CD4-positive, alpha-beta T cell treated with Interleukin-2 at 100 ng/mL for 4 hours (primary cell): ENCODE results near the gene RNF213.

Source experiments
- DNase-seq: peaks from one replicate; pipeline ENCODE4 v3.0.0-alpha.2; 2020; ENCODE audit warnings: low spot score

Gene RNF213

GRCh38 chr17:80433916-80434666 lies 173.4 kb downstream of the RNF213 start:
- DNase-seq, result no peak

- no peak for DNase-seq
Observed at GRCh38 chr17:80437532-80437931, 176.9 kb downstream of the RNF213 start.

GRCh38 chr17:80438806-80439205 lies 178.2 kb downstream of the RNF213 start:
- DNase-seq, result no peak

- DNase-seq, result no peak
Observed at GRCh38 chr17:80439499-80439898, 178.8 kb downstream of the RNF213 start.

- DNase-seq, result peak; percentile 41
Observed at GRCh38 chr17:80441133-80441578, 180.5 kb downstream of the RNF213 start.

- no peak for DNase-seq
Observed at GRCh38 chr17:80441598-80442322, 181.1 kb downstream of the RNF213 start.

GRCh38 chr17:80442323-80442659 lies 181.6 kb downstream of the RNF213 start:
- no peak for DNase-seq

GRCh38 chr17:80442764-80443163 lies 182.1 kb downstream of the RNF213 start:
- no peak for DNase-seq

- DNase-seq, result no peak
Observed at GRCh38 chr17:80443498-80443897, 182.8 kb downstream of the RNF213 start.

- no peak for DNase-seq
Observed at GRCh38 chr17:80443916-80444643, 183.4 kb downstream of the RNF213 start.

GRCh38 chr17:80444644-80444979 lies 184.0 kb downstream of the RNF213 start:
- no peak for DNase-seq

GRCh38 chr17:80445007-80445725 lies 184.5 kb downstream of the RNF213 start:
- no peak for DNase-seq

- no peak for DNase-seq
Observed at GRCh38 chr17:80445726-80446110, 185.1 kb downstream of the RNF213 start.

- DNase-seq, result no peak
Observed at GRCh38 chr17:80446645-80447405, 186.2 kb downstream of the RNF213 start.

GRCh38 chr17:80447790-80448189 lies 187.1 kb downstream of the RNF213 start:
- DNase-seq, result no peak
